BE2C (cell line): ENCODE measurements around the gene ALK.
A peak's percentile ranks its signal among the peaks of the same experiment; 100 is the strongest.

Experiments used
- DNase-seq: peaks from one replicate; pipeline ENCODE4 v3.0.0-alpha.2; 2020
- H3K27me3 ChIP-seq: fragments of 250-450 bp; sonication (Bioruptor Pico); 2 replicates; pipeline ENCODE4 v1.5.1; 2020; ENCODE audit warnings: mild to moderate bottlenecking
- H3K36me3 ChIP-seq: fragments of 250-450 bp; sonication (Bioruptor Pico); 2 replicates; pipeline ENCODE4 v1.5.1; 2020; ENCODE audit warnings: mild to moderate bottlenecking
- H3K4me1 ChIP-seq: fragments of 250-450 bp; sonication (Bioruptor Pico); 2 replicates; pipeline ENCODE4 v1.5.1; 2020
- H3K4me3 ChIP-seq: 2 replicates; pipeline ENCODE4 v1.5.1; 2011; ENCODE audit warnings: low read depth, low read length
- H3K9me3 ChIP-seq: fragments of 250-450 bp; sonication (Bioruptor Pico); 2 replicates; pipeline ENCODE4 v1.5.1; 2020
- CTCF ChIP-seq: IDR thresholded peaks from 2 replicates; pipeline ENCODE4 v1.5.1; 2012; ENCODE audit warnings: mild to moderate bottlenecking, low read depth, low read length

The ALK gene

GRCh38 chr2:29196792-29197788 lies 724.3 kb downstream of the ALK start:
- Histone ChIP-seq H3K9me3 (no peaks in the 10 kb centered on the region), H3K4me1 (peaks cover 14% of the 10 kb centered on the region), H3K36me3 (no peaks in the 10 kb centered on the region), H3K4me3 (no peak overlapping the region), H3K27me3 (no peaks in the 10 kb centered on the region)
- peak; percentile 83 for DNase-seq
- TF ChIP-seq CTCF: peak; percentile 95

DNA sequence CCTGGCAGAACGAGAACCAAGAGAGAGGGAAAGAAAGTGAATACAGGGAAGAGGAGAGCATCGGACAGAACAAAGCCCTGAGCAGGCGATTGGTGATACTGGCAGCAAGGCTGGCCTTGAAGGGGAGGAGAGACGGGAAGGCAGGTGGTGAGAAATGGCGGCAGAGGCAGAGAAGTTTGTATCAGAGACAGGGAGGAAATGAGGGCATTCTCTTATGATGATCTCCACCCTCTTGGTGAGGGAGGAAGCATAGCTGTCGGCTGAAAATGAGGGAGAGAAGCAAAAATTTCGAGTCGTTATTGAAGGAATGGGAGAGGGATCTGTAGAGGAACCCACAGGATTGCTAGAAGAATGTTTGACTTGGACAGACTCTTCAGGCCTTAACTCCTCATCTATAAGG lies 725.6 kb downstream of the ALK start:
- no peaks in the 10 kb centered on the region for H3K36me3 ChIP-seq
- no peak overlapping the region for H3K4me3 ChIP-seq
- H3K27me3 ChIP-seq: no peaks in the 10 kb centered on the region
- no peak for TF ChIP-seq CTCF
- peaks cover 11% of the 10 kb centered on the region for H3K4me1 ChIP-seq
- DNase-seq: no peak
- no peaks in the 10 kb centered on the region for H3K9me3 ChIP-seq

DNA sequence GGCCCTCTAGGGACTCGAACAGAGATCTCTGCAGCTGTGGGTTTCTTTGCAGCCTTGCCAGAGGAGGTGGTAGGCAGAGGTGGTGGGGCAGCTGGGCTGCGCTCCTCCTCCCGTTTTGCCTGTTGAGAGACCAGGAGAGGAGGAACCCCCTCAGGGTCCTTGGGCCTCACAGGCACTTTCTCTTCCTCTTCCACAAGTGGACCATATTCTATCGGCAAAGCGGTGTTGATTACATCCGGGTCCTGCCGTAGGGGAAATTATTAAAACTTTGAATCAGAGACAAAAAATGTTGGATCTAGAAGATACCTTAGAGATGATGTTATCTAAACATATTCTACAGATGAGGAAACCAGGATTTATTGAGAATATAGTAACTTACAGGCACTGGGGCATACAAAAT lies 727.7 kb downstream of the ALK start:
- Histone ChIP-seq H3K27me3 (no peaks in the 10 kb centered on the region), H3K4me1 (peaks cover 11% of the 10 kb centered on the region), H3K9me3 (no peaks in the 10 kb centered on the region), H3K4me3 (no peak overlapping the region), H3K36me3 (no peaks in the 10 kb centered on the region)
- no peak for TF ChIP-seq CTCF
- no peak for DNase-seq

GRCh38 chr2:29193111-29193510 lies 728.3 kb downstream of the ALK start:
- TF ChIP-seq CTCF: no peak
- no peaks in the 10 kb centered on the region for H3K9me3 ChIP-seq
- no peaks in the 10 kb centered on the region for H3K27me3 ChIP-seq
- H3K4me1 ChIP-seq: peaks cover 11% of the 10 kb centered on the region
- DNase-seq: no peak
- no peaks in the 10 kb centered on the region for H3K36me3 ChIP-seq
- H3K4me3 ChIP-seq: no peak overlapping the region

- Histone ChIP-seq H3K27me3 (no peaks in the 10 kb centered on the region), H3K4me1 (peaks cover 10% of the 10 kb centered on the region), H3K9me3 (no peaks in the 10 kb centered on the region), H3K4me3 (no peak overlapping the region), H3K36me3 (no peaks in the 10 kb centered on the region)
- DNase-seq: no peak
- TF ChIP-seq CTCF: no peak
Measured at GRCh38 chr2:29192526-29192925, 728.9 kb downstream of the ALK start.

DNA sequence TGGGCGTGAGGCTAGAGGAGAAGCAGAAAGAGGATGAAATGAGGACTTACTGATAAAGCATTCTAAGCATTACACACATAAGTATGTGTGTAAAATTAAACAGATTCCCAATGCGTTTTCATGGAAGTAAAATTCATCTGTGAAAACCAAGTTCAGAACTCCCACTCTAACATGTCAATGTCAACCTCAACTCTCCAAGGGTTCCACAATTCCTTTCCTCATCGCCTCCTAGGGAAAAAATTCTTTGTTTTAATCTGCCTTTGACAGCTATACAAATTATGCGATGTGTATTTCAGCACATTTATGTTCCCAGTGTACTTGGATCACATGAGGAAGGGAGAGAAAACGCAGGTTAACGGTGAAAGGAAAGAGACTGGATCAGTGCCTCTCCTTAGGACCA lies 729.6 kb downstream of the ALK start:
- no peak for DNase-seq
- Histone ChIP-seq H3K9me3 (no peaks in the 10 kb centered on the region), H3K4me1 (peaks cover 3% of the 10 kb centered on the region), H3K4me3 (no peak overlapping the region), H3K27me3 (no peaks in the 10 kb centered on the region), H3K36me3 (no peaks in the 10 kb centered on the region)
- TF ChIP-seq CTCF: no peak
